PFSK-1 (cell line): ENCODE measurements around the gene PPP1R9A.

Experiments used
- FOXP2 ChIP-seq: optimal IDR thresholded peaks from 2 replicates; pipeline ENCODE3; 2011; ENCODE audit warnings: borderline replicate concordance, control low read depth, inconsistent platforms; ENCODE audit not compliant: insufficient read depth; ENCODE audit errors: extremely low read length, extremely low read depth
- POLR2AphosphoS5 ChIP-seq: IDR thresholded peaks from 2 replicates; pipeline ENCODE4 v1.6.1; 2012; ENCODE audit warnings: low read depth, mild to moderate bottlenecking, control low read depth, low read length, moderate library complexity
- REST ChIP-seq, 2 experiments: IDR thresholded peaks; 2 replicates each; pipeline versions ENCODE4 v1.6.1 to v1.8.0; 2011 to 2012; ENCODE audit warnings: low read depth in 2 of 2, low read length in 2 of 2, control low read depth in 1 of 2, inconsistent platforms in 1 of 2, mild to moderate bottlenecking in 1 of 2, moderate library complexity in 1 of 2; ENCODE audit not compliant: insufficient read depth in 1 of 2
- SIN3A ChIP-seq: IDR thresholded peaks from 2 replicates; pipeline ENCODE4 v1.6.1; 2012; ENCODE audit warnings: mild to moderate bottlenecking, low read length, moderate library complexity, borderline replicate concordance; ENCODE audit not compliant: insufficient read depth
- TAF1 ChIP-seq: IDR thresholded peaks from 2 replicates; pipeline ENCODE4 v1.6.1; 2012; ENCODE audit warnings: low read length, control low read depth, borderline replicate concordance; ENCODE audit not compliant: insufficient read depth

- TF ChIP-seq POLR2AphosphoS5 (no peak), REST (IDR thresholded peaks at IDR 0.05; ENCODE audit: insufficient read depth in 1 of 2, low read depth in 2 of 2, low read length in 2 of 2) (no peak), SIN3A (no peak), TAF1 (no peak), FOXP2 (no peak)
Measured at GRCh38 chr7:94871132-94871531, 36.3 kb upstream of the PPP1R9A start.
